K562 (cell line): ENCODE measurements around the gene SLCO2B1. TPM values are rescaled to one million over a fixed set of nuclear protein-coding genes. Genes with fewer than 3 reads are reported as not detected.

ENCODE experiments used
- ATF7 ChIP-seq: fragments of 450-650 bp; IDR thresholded peaks from 2 replicates; pipeline ENCODE4 v1.7.1; 2014; ENCODE audit warnings: mild to moderate bottlenecking, moderate library complexity
- BDP1 ChIP-seq: IDR thresholded peaks from 3 replicates; pipeline ENCODE4 v1.6.1; 2011; ENCODE audit not compliant: insufficient read length, insufficient read depth
- CBX1 ChIP-seq: sonication (generic); IDR thresholded peaks from 2 replicates; pipeline ENCODE4 v1.6.1; 2016; ENCODE audit warnings: antibody characterized with exemption, low read depth, mild to moderate bottlenecking
- COPS2 ChIP-seq: fragments of 450-650 bp; conservative IDR thresholded peaks from 2 replicates; pipeline ENCODE4 v1.6.1; 2016; ENCODE audit warnings: mild to moderate bottlenecking, moderate library complexity
- JUN ChIP-seq, 2 experiments: sonication (generic) in 1 of 2; formaldehyde crosslinking in 1 of 2; IDR thresholded peaks; 2 replicates each; pipeline versions ENCODE4 v1.6.1 to v1.8.0; 2012 to 2022; ENCODE audit warnings: borderline replicate concordance in 2 of 2, mild to moderate bottlenecking in 2 of 2, improper control_type of control experiment in 1 of 2, low read depth in 1 of 2, low read length in 1 of 2, missing genetic modification reagents in 1 of 2
- KAT7 ChIP-seq: sonication (generic); formaldehyde crosslinking; IDR thresholded peaks from 2 replicates; pipeline ENCODE4 v1.8.0; 2022; ENCODE audit warnings: missing genetic modification reagents, mild to moderate bottlenecking, borderline replicate concordance
- NR3C1 ChIP-seq: sonication (generic); formaldehyde crosslinking; IDR thresholded peaks from 2 replicates; pipeline ENCODE4 v1.8.1; 2022; ENCODE audit warnings: missing genetic modification reagents
- PYGO2 ChIP-seq: fragments of 450-650 bp; IDR thresholded peaks from 2 replicates; pipeline ENCODE4 v1.6.1; 2016; ENCODE audit warnings: mild to moderate bottlenecking, missing genetic modification characterization, moderate library complexity, missing compliant biosample characterization
- SMARCC2 ChIP-seq: fragments of 450-650 bp; IDR thresholded peaks from 2 replicates; pipeline ENCODE4 v1.6.1; 2017; ENCODE audit warnings: antibody characterized with exemption, moderate library complexity, mild to moderate bottlenecking, low read depth
- TAF7 ChIP-seq: fragments of 450-650 bp; IDR thresholded peaks from 2 replicates; pipeline ENCODE4 v1.6.1; 2016; ENCODE audit warnings: missing genetic modification characterization, missing compliant biosample characterization
- XRCC4 ChIP-seq: IDR thresholded peaks from one replicate; pipeline ENCODE4 v1.6.1; 2011; ENCODE audit not compliant: insufficient read depth, insufficient read length; ENCODE audit errors: extremely low read depth
- ZFP30 ChIP-seq: fragments of 250-450 bp; sonication (Bioruptor Pico); IDR thresholded peaks from 2 replicates; pipeline ENCODE4 v1.8.0; 2022; ENCODE audit warnings: moderate library complexity, mild to moderate bottlenecking, inconsistent platforms, borderline replicate concordance
- polyA plus RNA-seq, 8 experiments: library from polyadenylated mRNA; depleted of rRNA in 4 of 8; stranded (reverse) in 5 of 8; unstranded in 3 of 8; fragments of >200 nt; fragmentation: Nextera tagmentation in 2 of 8; fragmentation: Illumina TruSeq in 1 of 8; extraction: Ambion mirVana in 2 of 8; extraction: Trizol in 1 of 8; gene quantifications; 2 replicates each; pipeline versions ENCODE4 v1.2.1 to v1.2.3, GENCODE V29; 2011 to 2014; ENCODE audit warnings: inconsistent platforms in 1 of 8, missing spikeins in 1 of 8
- total RNA-seq, 7 experiments: library from RNA; depleted of rRNA in 6 of 7; stranded (reverse); fragments of >200 nt in 6 of 7; fragmentation: Illumina TruSeq in 2 of 7; extraction: Trizol in 2 of 7; gene quantifications; 2 replicates each; pipeline versions ENCODE4 v1.2.1 to v1.2.3, GENCODE V29; 2011 to 2021; ENCODE audit warnings: low replicate concordance in 1 of 7
- TF ChIP-seq, protein P1 (sequence below), 3 experiments: IDR thresholded peaks in 2 of 3; conservative IDR thresholded peaks in 1 of 3; 2 replicates each; pipeline ENCODE4 v1.5.1; 2011 to 2012; ENCODE audit warnings: low read length in 3 of 3, mild to moderate bottlenecking in 3 of 3, control low read depth in 2 of 3, improper control_type of control experiment in 1 of 3, inconsistent platforms in 1 of 3, low read depth in 1 of 3, mixed read lengths in 1 of 3, moderate library complexity in 1 of 3; ENCODE audit not compliant: insufficient read depth in 2 of 3
- TF ChIP-seq, protein P2 (sequence below): fragments of 150-350 bp; conservative IDR thresholded peaks from 2 replicates; pipeline ENCODE4 v1.6.1; 2014; ENCODE audit warnings: low read length
- TF ChIP-seq, protein P3 (sequence below): IDR thresholded peaks from 3 replicates; pipeline ENCODE4 v1.6.1; 2011; ENCODE audit warnings: borderline replicate concordance, mild to moderate bottlenecking; ENCODE audit not compliant: insufficient read length, insufficient read depth
- TF ChIP-seq, protein P4 (sequence below), 2 experiments: fragments of 450-650 bp in 1 of 2; IDR thresholded peaks; 2 replicates each; pipeline ENCODE4 v1.6.1; 2011 to 2017; ENCODE audit warnings: low read depth in 2 of 2, antibody characterized with exemption in 1 of 2, borderline replicate concordance in 1 of 2, low read length in 1 of 2, mild to moderate bottlenecking in 1 of 2, mixed read lengths in 1 of 2; ENCODE audit not compliant: control insufficient read depth in 1 of 2

The SLCO2B1 gene
- total and polyA plus RNA-seq, 9 of the 15 experiments (the other 6 are each of a cell fraction or from before 2014, with no cell fraction given), result 0.70 to 14.7 (median 7.6) TPM

DNA sequence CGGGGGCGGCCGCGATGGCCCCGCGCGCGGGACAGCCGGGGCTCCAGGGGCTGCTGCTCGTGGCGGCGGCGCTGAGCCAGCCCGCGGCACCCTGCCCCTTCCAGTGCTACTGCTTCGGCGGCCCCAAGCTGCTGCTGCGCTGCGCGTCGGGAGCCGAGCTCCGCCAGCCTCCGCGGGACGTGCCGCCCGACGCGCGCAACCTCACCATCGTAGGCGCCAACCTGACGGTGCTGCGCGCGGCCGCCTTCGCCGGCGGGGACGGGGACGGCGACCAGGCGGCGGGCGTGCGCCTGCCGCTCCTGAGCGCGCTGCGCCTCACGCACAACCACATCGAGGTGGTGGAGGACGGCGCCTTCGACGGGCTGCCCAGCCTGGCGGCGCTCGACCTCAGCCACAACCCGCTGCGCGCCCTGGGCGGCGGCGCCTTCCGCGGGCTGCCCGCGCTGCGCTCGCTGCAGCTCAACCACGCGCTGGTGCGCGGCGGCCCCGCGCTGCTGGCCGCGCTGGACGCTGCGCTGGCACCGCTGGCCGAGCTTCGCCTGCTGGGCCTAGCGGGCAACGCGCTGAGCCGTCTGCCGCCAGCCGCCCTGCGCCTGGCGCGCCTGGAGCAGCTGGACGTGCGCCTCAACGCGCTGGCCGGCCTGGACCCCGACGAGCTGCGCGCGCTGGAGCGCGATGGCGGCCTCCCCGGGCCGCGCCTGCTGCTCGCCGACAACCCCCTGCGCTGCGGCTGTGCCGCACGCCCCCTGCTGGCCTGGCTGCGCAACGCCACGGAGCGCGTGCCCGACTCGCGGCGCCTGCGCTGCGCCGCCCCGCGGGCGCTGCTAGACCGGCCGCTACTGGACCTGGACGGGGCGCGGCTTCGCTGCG, 90.4 kb downstream of the SLCO2B1 start (continued):
- TF ChIP-seq ZFP30 (CRISPR knock-in tag), result no peak
- TF ChIP-seq NR3C1 (CRISPR knock-in tag), result peak; percentile 91
- TF ChIP-seq, protein P1, sequence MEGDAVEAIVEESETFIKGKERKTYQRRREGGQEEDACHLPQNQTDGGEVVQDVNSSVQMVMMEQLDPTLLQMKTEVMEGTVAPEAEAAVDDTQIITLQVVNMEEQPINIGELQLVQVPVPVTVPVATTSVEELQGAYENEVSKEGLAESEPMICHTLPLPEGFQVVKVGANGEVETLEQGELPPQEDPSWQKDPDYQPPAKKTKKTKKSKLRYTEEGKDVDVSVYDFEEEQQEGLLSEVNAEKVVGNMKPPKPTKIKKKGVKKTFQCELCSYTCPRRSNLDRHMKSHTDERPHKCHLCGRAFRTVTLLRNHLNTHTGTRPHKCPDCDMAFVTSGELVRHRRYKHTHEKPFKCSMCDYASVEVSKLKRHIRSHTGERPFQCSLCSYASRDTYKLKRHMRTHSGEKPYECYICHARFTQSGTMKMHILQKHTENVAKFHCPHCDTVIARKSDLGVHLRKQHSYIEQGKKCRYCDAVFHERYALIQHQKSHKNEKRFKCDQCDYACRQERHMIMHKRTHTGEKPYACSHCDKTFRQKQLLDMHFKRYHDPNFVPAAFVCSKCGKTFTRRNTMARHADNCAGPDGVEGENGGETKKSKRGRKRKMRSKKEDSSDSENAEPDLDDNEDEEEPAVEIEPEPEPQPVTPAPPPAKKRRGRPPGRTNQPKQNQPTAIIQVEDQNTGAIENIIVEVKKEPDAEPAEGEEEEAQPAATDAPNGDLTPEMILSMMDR (IDR thresholded peaks at IDR 0.05 in 2 of 3, conservative IDR thresholded peaks at IDR 0.05 in 1 of 3; ENCODE audit: insufficient read depth in 2 of 3, low read depth in 1 of 3, low read length in 3 of 3), result peak in 2 of 3 experiments; percentile 99; a peak in 5 of 6 replicates
- no peak for TF ChIP-seq TAF7 (tag)
- TF ChIP-seq COPS2, result no peak
- peak; percentile 53; the same call in 1 of the 2 replicates for TF ChIP-seq JUN (IDR thresholded peaks at IDR 0.05; ENCODE audit: borderline replicate concordance, low read depth, low read length)
- TF ChIP-seq JUN (CRISPR knock-in tag; IDR thresholded peaks at IDR 0.05; ENCODE audit: borderline replicate concordance), result peak; percentile 88; the same call in 1 of the 2 replicates
- TF ChIP-seq, protein P2, sequence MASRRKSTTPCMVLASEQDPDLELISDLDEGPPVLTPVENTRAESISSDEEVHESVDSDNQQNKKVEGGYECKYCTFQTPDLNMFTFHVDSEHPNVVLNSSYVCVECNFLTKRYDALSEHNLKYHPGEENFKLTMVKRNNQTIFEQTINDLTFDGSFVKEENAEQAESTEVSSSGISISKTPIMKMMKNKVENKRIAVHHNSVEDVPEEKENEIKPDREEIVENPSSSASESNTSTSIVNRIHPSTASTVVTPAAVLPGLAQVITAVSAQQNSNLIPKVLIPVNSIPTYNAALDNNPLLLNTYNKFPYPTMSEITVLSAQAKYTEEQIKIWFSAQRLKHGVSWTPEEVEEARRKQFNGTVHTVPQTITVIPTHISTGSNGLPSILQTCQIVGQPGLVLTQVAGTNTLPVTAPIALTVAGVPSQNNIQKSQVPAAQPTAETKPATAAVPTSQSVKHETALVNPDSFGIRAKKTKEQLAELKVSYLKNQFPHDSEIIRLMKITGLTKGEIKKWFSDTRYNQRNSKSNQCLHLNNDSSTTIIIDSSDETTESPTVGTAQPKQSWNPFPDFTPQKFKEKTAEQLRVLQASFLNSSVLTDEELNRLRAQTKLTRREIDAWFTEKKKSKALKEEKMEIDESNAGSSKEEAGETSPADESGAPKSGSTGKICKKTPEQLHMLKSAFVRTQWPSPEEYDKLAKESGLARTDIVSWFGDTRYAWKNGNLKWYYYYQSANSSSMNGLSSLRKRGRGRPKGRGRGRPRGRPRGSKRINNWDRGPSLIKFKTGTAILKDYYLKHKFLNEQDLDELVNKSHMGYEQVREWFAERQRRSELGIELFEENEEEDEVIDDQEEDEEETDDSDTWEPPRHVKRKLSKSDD, result peak; percentile 72; the same call in 1 of the 2 replicates
- no peak for TF ChIP-seq XRCC4
- TF ChIP-seq SMARCC2, result no peak
- no peak; the same call in 1 of the 2 replicates for TF ChIP-seq ATF7
- no peak for TF ChIP-seq PYGO2 (tag)
- TF ChIP-seq, protein P3, sequence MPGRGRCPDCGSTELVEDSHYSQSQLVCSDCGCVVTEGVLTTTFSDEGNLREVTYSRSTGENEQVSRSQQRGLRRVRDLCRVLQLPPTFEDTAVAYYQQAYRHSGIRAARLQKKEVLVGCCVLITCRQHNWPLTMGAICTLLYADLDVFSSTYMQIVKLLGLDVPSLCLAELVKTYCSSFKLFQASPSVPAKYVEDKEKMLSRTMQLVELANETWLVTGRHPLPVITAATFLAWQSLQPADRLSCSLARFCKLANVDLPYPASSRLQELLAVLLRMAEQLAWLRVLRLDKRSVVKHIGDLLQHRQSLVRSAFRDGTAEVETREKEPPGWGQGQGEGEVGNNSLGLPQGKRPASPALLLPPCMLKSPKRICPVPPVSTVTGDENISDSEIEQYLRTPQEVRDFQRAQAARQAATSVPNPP, result no peak
- TF ChIP-seq KAT7, result no peak
- TF ChIP-seq CBX1, result 0 out of 2 replicates have a peak, but pooled peaks have one; percentile 44
- no peak for TF ChIP-seq BDP1
- TF ChIP-seq, protein P4, sequence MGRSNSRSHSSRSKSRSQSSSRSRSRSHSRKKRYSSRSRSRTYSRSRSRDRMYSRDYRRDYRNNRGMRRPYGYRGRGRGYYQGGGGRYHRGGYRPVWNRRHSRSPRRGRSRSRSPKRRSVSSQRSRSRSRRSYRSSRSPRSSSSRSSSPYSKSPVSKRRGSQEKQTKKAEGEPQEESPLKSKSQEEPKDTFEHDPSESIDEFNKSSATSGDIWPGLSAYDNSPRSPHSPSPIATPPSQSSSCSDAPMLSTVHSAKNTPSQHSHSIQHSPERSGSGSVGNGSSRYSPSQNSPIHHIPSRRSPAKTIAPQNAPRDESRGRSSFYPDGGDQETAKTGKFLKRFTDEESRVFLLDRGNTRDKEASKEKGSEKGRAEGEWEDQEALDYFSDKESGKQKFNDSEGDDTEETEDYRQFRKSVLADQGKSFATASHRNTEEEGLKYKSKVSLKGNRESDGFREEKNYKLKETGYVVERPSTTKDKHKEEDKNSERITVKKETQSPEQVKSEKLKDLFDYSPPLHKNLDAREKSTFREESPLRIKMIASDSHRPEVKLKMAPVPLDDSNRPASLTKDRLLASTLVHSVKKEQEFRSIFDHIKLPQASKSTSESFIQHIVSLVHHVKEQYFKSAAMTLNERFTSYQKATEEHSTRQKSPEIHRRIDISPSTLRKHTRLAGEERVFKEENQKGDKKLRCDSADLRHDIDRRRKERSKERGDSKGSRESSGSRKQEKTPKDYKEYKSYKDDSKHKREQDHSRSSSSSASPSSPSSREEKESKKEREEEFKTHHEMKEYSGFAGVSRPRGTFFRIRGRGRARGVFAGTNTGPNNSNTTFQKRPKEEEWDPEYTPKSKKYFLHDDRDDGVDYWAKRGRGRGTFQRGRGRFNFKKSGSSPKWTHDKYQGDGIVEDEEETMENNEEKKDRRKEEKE (IDR thresholded peaks at IDR 0.05; ENCODE audit: borderline replicate concordance in 1 of 2, control insufficient read depth in 1 of 2, low read depth in 2 of 2, low read length in 1 of 2), result 0 out of 4 replicates have a peak, but pooled peaks of 1 of the 2 experiments have one; percentile 55
